ENCODE data around the gene MSI2. TPM values are rescaled to one million over a fixed set of nuclear protein-coding genes. Genes with fewer than 3 reads are reported as not detected.

The MSI2 gene
- total RNA-seq, 2 experiments from 2014 or later, result 87.6 to 96.0 TPM

GRCh38 chr17:57445772-57446472 lies 189.6 kb downstream of the MSI2 start:
- Mint-ChIP-seq H3K27ac (no peak overlapping the region), H3K27me3 (no peaks in the 10 kb centered on the region), H3K9me3 (no peaks in the 10 kb centered on the region), H3K4me3 (no peak overlapping the region), H3K4me1 (peaks cover 42% of the 10 kb centered on the region), H3K36me3 (ENCODE audit: low read depth) (peaks cover 9% of the 10 kb centered on the region)
- ChIA-PET POLR2A (interaction anchor here (0.5 kb wide), 1 partner anchor 263 kb away, joined by 3 read pairs; no protein-coding TSS in a partner anchor), CTCF (interaction anchor here (0.8 to 2.1 kb wide), 3 partner anchors 9 to 22 kb away, joined by 3 to 5 read pairs (median 3); no protein-coding TSS in a partner anchor)
- no peak for DNase-seq

GRCh38 chr17:57447357-57447989 lies 191.2 kb downstream of the MSI2 start:
- peaks cover 9% of the 10 kb centered on the region for H3K36me3 Mint-ChIP-seq (ENCODE audit: low read depth)
- H3K27ac Mint-ChIP-seq, result peak overlapping the region; percentile 46
- no peak for DNase-seq
- no peaks in the 10 kb centered on the region for H3K9me3 Mint-ChIP-seq
- ChIA-PET CTCF (interaction anchor here (2.1 kb wide), 1 partner anchor 10 kb away, joined by 5 read pairs; no protein-coding TSS in a partner anchor), POLR2A (no interaction called here)
- H3K4me1 Mint-ChIP-seq, result peaks cover 39% of the 10 kb centered on the region
- H3K27me3 Mint-ChIP-seq, result no peaks in the 10 kb centered on the region
- no peak overlapping the region for H3K4me3 Mint-ChIP-seq

- Mint-ChIP-seq H3K27ac (no peak overlapping the region), H3K4me3 (no peak overlapping the region), H3K4me1 (peaks cover 35% of the 10 kb centered on the region), H3K27me3 (no peaks in the 10 kb centered on the region), H3K9me3 (no peaks in the 10 kb centered on the region), H3K36me3 (ENCODE audit: low read depth) (peaks cover 7% of the 10 kb centered on the region)
- ChIA-PET CTCF (interaction anchor here (0.6 kb wide), 1 partner anchor 230 kb away, joined by 3 read pairs; no protein-coding TSS in a partner anchor), POLR2A (no interaction called here)
- no peak for DNase-seq
Observed at GRCh38 chr17:57447990-57448758, 191.9 kb downstream of the MSI2 start.

GRCh38 chr17:57448759-57449283 lies 192.5 kb downstream of the MSI2 start:
- ChIA-PET CTCF (interaction anchor here (0.6 kb wide), 1 partner anchor 229 kb away, joined by 3 read pairs; no protein-coding TSS in a partner anchor), POLR2A (no interaction called here)
- Mint-ChIP-seq H3K36me3 (ENCODE audit: low read depth) (peaks cover 2% of the 10 kb centered on the region), H3K4me1 (peaks cover 35% of the 10 kb centered on the region), H3K27me3 (no peaks in the 10 kb centered on the region), H3K4me3 (no peak overlapping the region), H3K9me3 (no peaks in the 10 kb centered on the region), H3K27ac (no peak overlapping the region)
- no peak for DNase-seq

- Mint-ChIP-seq H3K4me1 (peaks cover 48% of the 10 kb centered on the region), H3K27me3 (no peaks in the 10 kb centered on the region), H3K4me3 (no peak overlapping the region), H3K27ac (no peak overlapping the region), H3K36me3 (ENCODE audit: low read depth) (peaks cover 9% of the 10 kb centered on the region), H3K9me3 (no peaks in the 10 kb centered on the region)
- ChIA-PET CTCF (interaction anchor here (0.7 to 2.2 kb wide), 4 partner anchors 10 to 30 kb away, joined by 3 to 8 read pairs (median 3); no protein-coding TSS in a partner anchor), POLR2A (interaction anchor here (0.7 kb wide), 1 partner anchor 8 kb away, joined by 3 read pairs; no protein-coding TSS in a partner anchor)
- no peak for DNase-seq
Observed at GRCh38 chr17:57451191-57451590, 194.9 kb downstream of the MSI2 start.

- ChIA-PET POLR2A (interaction anchor here (0.7 kb wide), 1 partner anchor 8 kb away, joined by 3 read pairs; no protein-coding TSS in a partner anchor), CTCF (interaction anchor here (0.5 to 2.2 kb wide), 4 partner anchors 12 to 133 kb away, joined by 3 to 8 read pairs (median 4); no protein-coding TSS in a partner anchor)
- H3K27ac Mint-ChIP-seq, result no peak overlapping the region
- no peaks in the 10 kb centered on the region for H3K9me3 Mint-ChIP-seq
- no peak for DNase-seq
- no peak overlapping the region for H3K4me3 Mint-ChIP-seq
- H3K4me1 Mint-ChIP-seq, result peaks cover 48% of the 10 kb centered on the region
- no peaks in the 10 kb centered on the region for H3K27me3 Mint-ChIP-seq
- peaks cover 11% of the 10 kb centered on the region for H3K36me3 Mint-ChIP-seq (ENCODE audit: low read depth)
Observed at GRCh38 chr17:57451643-57452042, 195.3 kb downstream of the MSI2 start.

- no peak for DNase-seq
- Mint-ChIP-seq H3K4me1 (peaks cover 50% of the 10 kb centered on the region), H3K4me3 (no peak overlapping the region), H3K36me3 (ENCODE audit: low read depth) (peaks cover 12% of the 10 kb centered on the region), H3K9me3 (no peaks in the 10 kb centered on the region), H3K27me3 (no peaks in the 10 kb centered on the region), H3K27ac (no peak overlapping the region)
- CTCF ChIA-PET, result interaction anchor here (0.6 to 2.6 kb wide), 3 partner anchors 8 to 681 kb away, joined by 3 to 9 read pairs (median 3); no protein-coding TSS in a partner anchor
- POLR2A ChIA-PET, result no interaction called here
Observed at GRCh38 chr17:57453841-57454425, 197.6 kb downstream of the MSI2 start.

GRCh38 chr17:57454729-57455062 lies 198.4 kb downstream of the MSI2 start:
- DNase-seq, result no peak
- H3K27me3 Mint-ChIP-seq, result no peaks in the 10 kb centered on the region
- no peak overlapping the region for H3K4me3 Mint-ChIP-seq
- H3K36me3 Mint-ChIP-seq (ENCODE audit: low read depth), result peaks cover 12% of the 10 kb centered on the region
- peaks cover 58% of the 10 kb centered on the region for H3K4me1 Mint-ChIP-seq
- ChIA-PET CTCF (interaction anchor here (1.3 to 2.6 kb wide), 3 partner anchors 9 to 14 kb away, joined by 3 to 9 read pairs (median 4); no protein-coding TSS in a partner anchor), POLR2A (no interaction called here)
- H3K9me3 Mint-ChIP-seq, result no peaks in the 10 kb centered on the region
- H3K27ac Mint-ChIP-seq, result peak overlapping the region; percentile 85

GRCh38 chr17:57455063-57455914 lies 199.0 kb downstream of the MSI2 start:
- peaks cover 12% of the 10 kb centered on the region for H3K36me3 Mint-ChIP-seq (ENCODE audit: low read depth)
- DNase-seq, result peak; percentile 34
- POLR2A ChIA-PET, result no interaction called here
- H3K9me3 Mint-ChIP-seq, result no peaks in the 10 kb centered on the region
- CTCF ChIA-PET, result interaction anchor here (1.3 to 2.6 kb wide), 3 partner anchors 10 to 15 kb away, joined by 3 to 9 read pairs (median 4); no protein-coding TSS in a partner anchor
- H3K27ac Mint-ChIP-seq, result peak overlapping the region; percentile 85
- H3K4me1 Mint-ChIP-seq, result peaks cover 61% of the 10 kb centered on the region
- H3K27me3 Mint-ChIP-seq, result no peaks in the 10 kb centered on the region
- no peak overlapping the region for H3K4me3 Mint-ChIP-seq

GRCh38 chr17:57456622-57457021 lies 200.3 kb downstream of the MSI2 start:
- ChIA-PET POLR2A (no interaction called here), CTCF (no interaction called here)
- Mint-ChIP-seq H3K9me3 (no peaks in the 10 kb centered on the region), H3K36me3 (ENCODE audit: low read depth) (peaks cover 12% of the 10 kb centered on the region), H3K27me3 (no peaks in the 10 kb centered on the region), H3K4me3 (no peak overlapping the region), H3K27ac (no peak overlapping the region), H3K4me1 (peaks cover 61% of the 10 kb centered on the region)
- no peak for DNase-seq

GRCh38 chr17:57457188-57457587 lies 200.9 kb downstream of the MSI2 start:
- no peak for DNase-seq
- H3K4me3 Mint-ChIP-seq, result no peak overlapping the region
- H3K36me3 Mint-ChIP-seq (ENCODE audit: low read depth), result peaks cover 12% of the 10 kb centered on the region
- H3K9me3 Mint-ChIP-seq, result no peaks in the 10 kb centered on the region
- peaks cover 63% of the 10 kb centered on the region for H3K4me1 Mint-ChIP-seq
- H3K27me3 Mint-ChIP-seq, result no peaks in the 10 kb centered on the region
- no peak overlapping the region for H3K27ac Mint-ChIP-seq
- ChIA-PET POLR2A (no interaction called here), CTCF (interaction anchor here (1.6 kb wide), 1 partner anchor 11 kb away, joined by 5 read pairs; no protein-coding TSS in a partner anchor)
